ENCODE data around the gene ATP2A1.
"Not testable (repeated sequence)": the region's sequence is repeated elsewhere in the genome, so short reads cannot be mapped to it uniquely, and the experiment has no call there.

ATP2A1 gene

DNA sequence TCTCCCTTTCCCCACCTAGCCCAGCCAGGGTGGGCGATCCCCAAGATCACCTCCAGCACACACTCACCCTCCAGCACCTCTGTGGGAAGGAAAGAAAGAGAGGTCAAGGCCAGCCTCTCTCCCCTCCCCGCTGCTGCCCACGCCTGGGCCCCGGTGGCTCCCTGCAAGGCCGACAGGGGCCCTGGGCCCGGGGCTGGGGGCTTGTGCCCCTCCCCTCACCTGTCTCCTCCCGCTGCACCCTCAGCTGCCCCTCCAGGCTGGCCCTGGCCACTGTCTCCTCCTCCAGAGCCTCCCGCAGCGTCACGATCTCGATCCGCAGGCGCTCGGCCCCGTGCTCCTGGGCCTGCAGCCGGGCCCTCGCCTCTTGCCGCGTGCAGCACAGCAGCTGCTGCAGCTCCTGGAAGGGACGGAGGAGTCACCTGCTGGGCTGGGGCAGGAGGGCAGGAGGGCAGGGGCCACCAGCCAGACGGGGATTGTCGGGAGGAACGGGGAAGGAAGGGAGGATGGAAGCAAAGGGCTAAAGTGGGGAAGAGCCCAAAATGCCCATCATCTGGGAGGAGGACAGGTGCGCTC is 27.6 kb downstream of the ATP2A1 start:
- DNase-seq (ENCODE audit: low read depth, low spot score) = no peak

DNA sequence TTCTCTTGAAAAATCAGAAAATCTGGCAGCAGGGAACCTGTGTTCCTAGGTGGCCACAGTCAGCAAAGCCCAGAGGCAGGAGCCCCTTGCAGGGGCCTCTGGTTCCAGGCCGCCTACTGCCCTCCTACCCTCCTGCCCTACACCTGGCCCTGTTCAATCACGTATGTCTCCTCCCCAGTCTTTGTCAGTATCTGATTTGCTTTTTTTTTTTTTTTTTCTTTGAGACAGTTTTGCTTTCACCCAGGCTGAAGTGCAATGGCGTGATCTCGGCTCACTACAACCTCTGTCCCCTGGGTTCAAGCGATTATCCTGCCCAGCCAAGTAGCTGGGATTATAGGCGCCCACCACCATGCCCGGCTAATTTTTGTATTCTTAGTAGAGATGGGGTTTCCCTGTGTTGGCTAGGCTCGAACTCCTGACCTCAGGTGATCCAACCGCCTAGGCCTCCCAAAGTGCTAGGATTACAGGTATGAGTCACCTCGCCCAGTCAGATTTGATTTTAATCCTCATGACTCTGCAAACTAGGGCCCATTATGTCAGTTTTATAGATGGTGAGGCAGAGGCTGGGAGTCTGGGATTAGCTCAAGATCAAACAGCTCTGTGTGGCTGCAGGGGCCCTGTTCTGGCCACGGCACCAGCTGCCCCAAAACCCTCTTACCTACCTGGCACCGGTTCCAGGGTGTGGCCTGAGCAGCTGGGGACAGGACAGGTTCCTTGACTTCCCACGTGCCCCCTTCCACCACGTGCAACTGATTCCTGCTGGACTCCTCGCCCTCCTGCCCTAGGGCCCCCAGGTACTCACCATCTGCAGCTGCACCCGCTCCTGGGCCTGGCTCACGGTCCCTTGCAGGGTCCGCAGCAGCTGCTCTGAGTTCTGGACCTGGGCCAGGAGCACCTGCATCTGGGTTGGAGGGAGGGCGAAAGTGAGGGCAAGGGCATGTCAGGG is 32.1 kb downstream of the ATP2A1 start:
- DNase-seq (ENCODE audit: low read depth, low spot score) = no peak

DNA sequence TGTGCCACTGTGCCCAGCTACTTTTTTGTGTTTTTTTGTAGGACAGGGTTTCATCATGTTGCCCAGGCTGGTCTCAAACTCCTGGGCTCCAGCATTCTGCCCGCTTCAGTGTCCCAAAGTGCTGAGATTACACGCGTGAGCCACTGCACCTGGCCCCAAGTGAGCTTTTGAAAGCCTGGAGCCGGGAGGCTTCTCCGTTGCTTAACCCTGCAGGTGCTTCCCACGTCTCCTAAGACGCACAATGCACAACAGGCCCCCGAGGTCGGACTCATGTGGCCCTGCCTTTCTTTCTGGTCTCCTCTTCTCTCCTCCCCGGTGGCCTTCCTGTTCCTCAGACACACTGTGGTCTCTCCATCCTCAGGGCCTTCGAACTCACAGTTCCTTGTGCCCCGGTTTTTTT is 34.3 kb downstream of the ATP2A1 start:
- DNase-seq (ENCODE audit: low read depth, low spot score) = no peak

DNA sequence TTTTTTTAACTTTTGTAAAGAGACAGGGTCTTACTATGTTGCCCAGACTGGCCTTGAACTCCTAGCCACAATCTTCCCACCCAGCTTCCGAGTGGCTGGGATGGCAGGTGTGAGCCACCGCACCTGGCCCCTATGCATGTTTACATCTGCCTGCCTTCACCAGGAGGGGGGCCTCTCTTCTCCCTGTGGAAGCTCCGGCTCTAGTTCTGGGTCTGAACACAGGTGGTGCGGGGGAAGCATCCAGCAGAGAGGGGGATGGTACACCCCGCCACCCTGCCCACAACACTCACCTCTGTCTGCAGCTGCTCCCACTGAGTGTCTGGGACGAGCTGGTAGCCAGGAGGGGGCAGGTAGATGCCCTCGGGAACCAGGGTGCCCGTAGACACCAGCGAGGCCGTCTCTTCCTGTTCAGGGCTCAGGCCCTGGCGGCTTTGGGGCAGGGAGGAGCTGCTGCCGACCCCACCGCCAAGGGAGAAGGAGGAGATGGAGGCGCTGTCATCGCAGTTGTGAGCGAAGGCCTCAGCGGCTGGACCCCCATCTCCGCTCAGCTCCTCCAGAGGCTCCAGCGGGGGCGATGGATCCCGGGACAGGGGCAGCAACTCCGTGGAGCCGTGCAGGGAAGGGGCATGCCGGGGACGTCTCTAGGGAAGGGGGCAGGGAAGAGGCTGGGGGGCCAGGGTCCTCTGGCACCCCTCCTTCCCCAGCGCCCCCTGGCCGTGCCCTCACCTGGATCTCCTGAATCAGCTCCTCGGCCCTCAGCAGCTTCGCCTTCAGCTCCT is 35.8 kb downstream of the ATP2A1 start:
- DNase-seq (ENCODE audit: low read depth, low spot score) = no peak

DNA sequence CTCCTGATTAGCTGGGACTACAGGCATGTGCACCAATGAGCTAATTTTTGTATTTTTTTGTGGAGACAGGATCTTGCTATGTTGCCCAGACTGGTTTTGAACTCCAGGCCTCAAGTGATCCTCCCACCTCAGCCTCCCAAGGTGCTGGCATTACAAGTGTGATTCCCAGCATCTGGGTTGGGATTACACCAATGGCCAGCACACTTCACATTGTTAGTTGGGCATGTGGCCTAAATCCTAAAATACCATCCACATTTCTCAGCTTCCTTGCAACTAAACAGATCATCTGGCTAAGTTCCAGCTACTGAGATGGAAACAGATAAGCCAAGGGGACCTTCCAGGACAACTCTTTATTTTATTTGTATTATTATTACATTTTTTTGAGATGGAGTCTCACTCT is 36.9 kb downstream of the ATP2A1 start:
- no peak for DNase-seq (ENCODE audit: low read depth, low spot score)

DNA sequence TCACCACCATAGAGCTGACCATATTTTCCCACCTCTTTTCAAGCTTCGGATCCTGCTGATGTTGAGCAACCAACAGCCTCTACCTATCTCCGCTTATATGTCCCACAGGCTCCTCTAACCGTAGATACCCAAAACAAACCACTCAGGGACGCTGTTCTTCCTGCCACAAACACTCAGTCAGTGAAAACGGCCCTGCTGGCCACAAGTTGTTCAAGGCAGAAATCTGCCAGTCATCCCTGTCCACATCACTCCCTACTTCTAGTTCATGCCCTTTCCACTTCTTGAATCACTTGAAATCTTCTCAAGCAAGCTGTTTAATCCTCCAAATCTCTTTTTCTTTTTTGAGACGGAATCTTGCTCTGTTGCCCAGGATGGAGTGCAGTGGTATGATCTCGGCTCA is 38.8 kb downstream of the ATP2A1 start:
- DNase-seq (ENCODE audit: low read depth, low spot score) = no peak

DNA sequence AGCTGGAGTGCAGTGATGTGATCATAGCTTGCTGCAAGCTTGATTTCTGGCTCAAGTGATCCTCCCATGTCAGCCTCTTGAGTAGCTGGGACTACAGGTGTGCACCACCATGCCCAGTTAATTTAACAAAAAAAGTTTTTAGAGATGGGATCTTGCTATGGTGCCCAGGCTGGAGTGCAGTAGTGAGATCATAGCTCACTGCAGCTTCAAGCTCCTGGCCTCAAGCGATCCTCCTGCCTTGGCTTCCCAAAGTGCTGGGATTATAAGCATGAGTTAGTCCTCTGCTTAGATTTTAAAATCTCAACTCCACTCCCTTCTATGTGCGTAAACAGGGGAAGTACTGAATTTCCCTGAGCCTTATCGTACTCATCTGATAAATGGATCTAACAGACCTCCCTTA is 40.4 kb downstream of the ATP2A1 start:
- DNase-seq (ENCODE audit: low read depth, low spot score) = no peak

DNA sequence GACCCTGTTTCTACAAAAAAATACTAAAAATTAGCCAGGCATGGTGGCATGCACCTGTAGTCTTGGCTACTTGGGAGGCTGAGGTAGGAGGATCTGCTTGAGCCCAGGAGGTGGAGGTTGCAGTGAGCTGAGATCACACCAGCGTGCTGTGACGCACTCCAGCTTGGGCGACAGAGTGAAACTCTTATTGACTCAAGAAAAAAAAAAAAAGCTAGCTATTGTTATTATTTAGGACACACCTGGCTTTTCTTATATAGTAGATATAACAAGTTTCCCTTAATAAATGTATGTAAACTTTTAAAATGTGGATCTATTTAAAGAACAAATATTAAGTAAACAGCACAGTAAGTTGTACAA is 44.9 kb downstream of the ATP2A1 start:
- DNase-seq (ENCODE audit: low read depth, low spot score) = no peak

DNA sequence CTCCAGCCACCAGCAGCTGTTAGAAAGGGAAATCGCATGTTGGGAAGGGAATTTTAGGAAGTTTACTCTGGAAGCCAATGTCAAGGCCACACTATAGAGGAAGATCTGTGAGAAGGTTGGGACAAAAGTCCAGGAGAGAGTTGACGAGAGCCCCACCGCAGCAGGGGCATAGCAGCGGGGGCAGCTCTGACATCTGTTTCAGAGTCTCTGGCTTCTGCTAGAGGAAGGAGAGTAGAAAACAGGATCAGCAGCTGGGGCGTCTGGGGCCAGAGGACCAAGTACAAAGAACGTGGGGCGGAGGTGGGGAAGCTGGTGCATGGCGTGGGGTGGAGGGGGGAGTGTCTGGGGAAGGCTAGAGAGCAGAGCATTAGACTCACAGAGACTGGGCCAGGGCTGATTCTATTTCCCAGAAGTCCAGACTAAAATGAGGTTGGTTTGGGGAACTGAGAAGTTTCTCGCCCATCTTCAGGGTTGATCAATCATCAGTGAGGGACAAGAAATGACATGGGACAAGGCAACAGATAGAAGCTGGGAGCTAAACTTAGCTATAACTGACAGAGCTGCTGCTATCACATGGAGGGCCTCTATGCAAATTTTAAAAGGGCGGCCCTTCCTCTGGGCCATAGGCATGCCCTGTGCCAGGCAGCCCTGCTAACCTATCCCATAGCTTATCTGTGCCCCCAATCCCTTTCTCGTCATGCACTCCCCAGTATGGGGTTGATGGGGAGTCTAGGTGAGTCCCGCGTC is 45.5 kb downstream of the ATP2A1 start:
- no peak for DNase-seq (ENCODE audit: low read depth, low spot score)

DNA sequence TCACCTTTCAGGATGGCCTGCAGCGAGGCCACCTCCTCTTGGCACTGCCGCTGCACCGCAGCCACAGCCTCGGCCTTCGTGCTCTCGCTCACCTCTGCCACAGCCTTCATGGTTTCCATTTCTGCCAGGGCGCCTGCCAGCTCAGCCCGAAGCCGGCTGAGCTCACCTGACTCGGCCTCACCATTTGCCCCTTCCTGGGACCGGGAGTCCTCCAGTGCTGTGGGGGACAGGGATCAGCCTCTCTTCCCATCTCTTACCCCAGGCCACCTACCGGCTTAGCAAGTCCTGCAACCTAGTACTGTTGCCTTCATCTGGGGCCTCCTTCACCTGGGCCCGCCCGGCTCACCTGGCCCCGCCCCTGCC is 46.1 kb downstream of the ATP2A1 start:
- DNase-seq (ENCODE audit: low read depth, low spot score) = no peak

DNA sequence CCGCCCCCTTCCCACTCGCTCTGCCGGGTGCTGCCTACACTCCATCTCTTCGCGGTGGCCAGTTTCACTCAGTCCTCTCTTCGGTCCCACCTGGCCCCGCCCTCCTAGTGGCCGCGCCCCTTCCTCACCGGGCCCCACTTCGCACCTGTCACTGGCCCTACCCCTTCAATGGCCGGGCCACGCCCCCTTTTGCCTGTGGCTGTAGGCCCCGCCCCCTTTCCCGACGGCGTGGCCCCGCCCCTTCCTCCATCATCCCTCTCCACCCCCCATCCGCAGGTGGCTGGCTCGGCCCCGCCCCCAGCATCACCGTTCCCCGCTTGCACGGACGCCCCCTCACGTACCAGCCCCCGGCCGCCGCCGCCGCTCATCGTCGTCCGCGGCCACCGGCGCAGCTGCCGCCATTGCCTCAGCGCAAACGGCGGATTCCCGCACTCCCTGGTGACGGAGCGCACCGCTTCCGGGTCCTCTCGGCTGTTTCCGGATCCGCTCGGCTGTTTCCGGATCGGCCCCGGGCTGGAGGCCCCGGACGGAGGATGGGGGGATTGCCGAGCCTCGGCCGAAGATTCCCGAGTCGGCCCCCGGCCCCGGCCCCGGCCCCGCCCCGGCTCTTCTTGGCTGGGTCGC is 46.6 kb downstream of the ATP2A1 start, which contains the start of gene RABEP2:
RABEP2 (minus strand) TSS at position 477 of the 624 bp plus-strand sequence; CDS start at position 402, 75 bp downstream.
- peak; percentile 69 for DNase-seq (ENCODE audit: low read depth, low spot score)

DNA sequence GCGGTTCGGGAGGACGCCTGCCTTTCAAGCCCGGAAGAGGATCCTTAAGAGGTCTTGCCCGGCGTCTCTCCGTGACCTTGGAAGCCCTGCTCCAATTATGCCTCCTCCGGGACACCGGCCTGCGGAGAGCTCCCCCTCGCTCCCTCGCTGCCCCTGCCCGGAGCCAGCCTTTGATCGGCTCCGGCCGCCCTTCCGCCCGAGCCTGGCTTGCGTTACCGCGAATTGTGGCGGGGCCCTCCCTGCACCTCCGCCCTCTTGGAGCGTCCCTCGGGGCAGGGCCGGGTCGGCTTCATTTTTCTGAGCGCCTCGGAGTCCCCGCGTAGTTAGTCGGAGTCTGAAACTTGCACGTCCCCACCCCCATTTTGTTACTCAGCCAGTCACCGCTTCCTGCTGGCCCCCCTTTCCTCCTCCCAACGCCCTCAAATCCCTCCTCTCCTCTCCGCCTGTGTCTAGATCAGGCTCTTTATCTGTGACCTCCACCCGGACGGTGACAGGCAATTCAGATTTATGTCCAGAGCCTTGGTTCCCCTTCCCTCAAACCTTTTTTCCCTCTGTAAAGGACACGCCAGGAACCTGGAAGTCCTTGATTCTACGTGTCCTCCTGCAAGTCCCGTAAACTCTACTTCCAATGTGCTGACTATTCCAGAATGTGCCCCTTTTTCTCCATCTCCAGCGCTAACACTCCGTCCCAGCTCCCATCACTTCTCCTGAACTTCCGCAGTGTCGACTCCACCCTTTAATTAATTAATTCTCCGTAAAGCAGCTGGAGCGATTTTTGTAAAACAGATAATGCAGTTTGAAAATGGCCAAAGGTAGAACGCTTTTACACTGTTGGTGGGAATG is 47.3 kb downstream of the ATP2A1 start:
- DNase-seq (ENCODE audit: low read depth, low spot score) = peak; percentile 44

DNA sequence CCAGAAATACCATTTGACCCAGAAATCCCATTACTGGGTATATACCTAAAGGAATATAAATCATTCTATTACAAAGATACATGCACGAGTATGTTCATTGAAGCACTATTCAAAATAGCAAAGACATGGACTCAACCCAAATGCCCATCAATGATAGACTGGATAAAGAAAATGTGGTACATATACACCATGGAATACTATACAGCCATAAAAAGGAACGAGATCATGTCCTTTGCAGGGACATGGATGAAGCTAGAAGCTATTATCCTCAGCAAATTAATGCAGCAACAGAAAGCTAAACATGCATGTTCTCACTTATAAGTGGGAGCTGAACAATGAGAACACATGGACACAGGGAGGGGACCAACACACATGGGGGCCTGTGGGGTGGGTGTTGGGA is 48.0 kb downstream of the ATP2A1 start:
- DNase-seq (ENCODE audit: low read depth, low spot score) = not testable (repeated sequence)

DNA sequence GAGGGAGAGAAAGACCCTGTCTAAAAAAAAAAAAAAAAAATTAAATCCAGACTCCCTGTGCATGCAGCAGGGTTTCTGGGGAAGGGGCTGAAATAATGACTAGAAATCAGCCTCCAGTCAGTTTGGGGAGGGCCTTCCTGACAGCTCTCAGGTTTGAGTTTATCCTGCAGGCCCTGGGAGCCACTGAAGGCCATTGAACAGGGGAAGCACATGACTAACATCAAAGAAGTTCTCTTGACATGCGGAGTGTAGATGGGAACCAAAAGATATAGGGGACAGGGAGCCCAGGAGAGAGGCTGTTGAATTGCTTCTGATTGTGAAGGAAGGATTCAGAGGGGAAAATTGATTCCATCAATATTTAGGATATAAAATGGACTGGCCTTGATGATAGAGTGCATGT is 49.5 kb downstream of the ATP2A1 start:
- no peak for DNase-seq (ENCODE audit: low read depth, low spot score)

DNA sequence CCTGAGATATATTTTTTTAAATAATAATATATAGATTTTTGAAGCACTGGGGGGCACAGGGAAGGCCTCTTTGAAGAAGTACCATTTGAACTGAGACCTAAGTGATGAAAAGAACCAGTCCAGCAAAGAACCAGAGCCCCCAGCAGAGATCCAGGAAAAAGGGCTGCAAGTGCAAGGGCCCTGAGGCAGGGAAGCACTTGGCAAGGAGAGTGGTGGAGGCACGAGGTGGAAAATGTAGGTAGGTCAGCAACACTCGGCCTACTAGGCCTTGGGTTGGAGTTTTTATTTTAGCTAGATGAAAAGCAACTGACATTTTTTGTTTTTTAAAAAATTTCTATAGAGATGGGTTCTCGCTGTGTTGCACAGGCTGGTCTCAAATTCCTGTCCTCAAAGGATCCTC is 51.9 kb downstream of the ATP2A1 start:
- no peak for DNase-seq (ENCODE audit: low read depth, low spot score)

DNA sequence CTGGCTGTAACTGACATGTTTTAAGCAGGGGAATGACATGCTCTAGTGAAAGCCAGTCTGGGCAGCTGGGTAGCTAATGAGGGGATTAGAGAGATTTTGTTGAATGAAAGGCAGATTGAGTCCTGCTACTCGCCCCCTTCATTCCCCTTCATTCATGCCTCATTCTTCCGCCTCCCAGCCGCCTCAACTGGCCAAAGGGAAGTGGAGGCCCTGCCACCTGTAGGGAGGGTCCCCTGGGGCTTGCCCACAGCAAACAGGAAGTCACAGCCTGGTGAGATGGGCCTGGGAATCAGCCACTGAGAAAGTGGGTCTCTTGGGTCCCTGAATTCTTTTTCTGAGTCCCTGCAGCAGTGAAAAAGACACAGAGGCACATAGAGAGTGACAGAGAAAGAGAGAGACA is 52.4 kb downstream of the ATP2A1 start:
- no peak for DNase-seq (ENCODE audit: low read depth, low spot score)

DNA sequence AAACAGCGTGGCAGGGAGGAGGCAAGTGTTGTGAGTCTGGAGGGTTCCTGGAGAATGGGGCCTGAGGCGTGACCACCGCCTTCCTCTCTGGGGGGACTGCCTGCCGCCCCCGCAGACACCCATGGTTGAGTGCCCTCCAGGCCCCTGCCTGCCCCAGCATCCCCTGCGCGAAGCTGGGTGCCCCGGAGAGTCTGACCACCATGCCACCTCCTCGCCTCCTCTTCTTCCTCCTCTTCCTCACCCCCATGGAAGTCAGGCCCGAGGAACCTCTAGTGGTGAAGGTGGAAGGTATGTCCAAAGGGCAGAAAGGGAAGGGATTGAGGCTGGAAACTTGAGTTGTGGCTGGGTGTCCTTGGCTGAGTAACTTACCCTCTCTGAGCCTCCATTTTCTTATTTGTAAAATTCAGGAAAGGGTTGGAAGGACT is 53.5 kb downstream of the ATP2A1 start, which contains the start of gene CD19:
CD19 (plus strand) TSS at position 171 of the 425 bp plus-strand sequence; CDS start at position 201, 30 bp downstream.
- DNase-seq (ENCODE audit: low read depth, low spot score) = no peak

DNA sequence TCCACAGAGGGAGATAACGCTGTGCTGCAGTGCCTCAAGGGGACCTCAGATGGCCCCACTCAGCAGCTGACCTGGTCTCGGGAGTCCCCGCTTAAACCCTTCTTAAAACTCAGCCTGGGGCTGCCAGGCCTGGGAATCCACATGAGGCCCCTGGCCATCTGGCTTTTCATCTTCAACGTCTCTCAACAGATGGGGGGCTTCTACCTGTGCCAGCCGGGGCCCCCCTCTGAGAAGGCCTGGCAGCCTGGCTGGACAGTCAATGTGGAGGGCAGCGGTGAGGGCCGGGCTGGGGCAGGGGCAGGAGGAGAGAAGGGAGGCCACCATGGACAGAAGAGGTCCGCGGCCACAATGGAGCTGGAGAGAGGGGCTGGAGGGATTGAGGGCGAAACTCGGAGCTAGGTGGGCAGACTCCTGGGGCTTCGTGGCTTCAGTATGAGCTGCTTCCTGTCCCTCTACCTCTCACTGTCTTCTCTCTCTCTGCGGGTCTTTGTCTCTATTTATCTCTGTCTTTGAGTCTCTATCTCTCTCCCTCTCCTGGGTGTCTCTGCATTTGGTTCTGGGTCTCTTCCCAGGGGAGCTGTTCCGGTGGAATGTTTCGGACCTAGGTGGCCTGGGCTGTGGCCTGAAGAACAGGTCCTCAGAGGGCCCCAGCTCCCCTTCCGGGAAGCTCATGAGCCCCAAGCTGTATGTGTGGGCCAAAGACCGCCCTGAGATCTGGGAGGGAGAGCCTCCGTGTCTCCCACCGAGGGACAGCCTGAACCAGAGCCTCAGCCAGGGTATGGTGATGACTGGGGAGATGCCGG is 54.3 kb downstream of the ATP2A1 start:
- DNase-seq (ENCODE audit: low read depth, low spot score) = no peak

DNA sequence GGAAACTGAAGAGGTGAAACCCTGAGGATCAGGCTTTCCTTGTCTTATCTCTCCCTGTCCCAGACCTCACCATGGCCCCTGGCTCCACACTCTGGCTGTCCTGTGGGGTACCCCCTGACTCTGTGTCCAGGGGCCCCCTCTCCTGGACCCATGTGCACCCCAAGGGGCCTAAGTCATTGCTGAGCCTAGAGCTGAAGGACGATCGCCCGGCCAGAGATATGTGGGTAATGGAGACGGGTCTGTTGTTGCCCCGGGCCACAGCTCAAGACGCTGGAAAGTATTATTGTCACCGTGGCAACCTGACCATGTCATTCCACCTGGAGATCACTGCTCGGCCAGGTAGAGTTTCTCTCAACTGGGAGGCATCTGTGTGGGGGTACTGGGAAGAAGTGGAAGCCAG is 54.9 kb downstream of the ATP2A1 start:
- no peak for DNase-seq (ENCODE audit: low read depth, low spot score)

All from smooth muscle cell of the brain vasculature (primary cell).